Neural crest cell (in vitro differentiated cells): ENCODE measurements around the gene RAE1. TPM values are rescaled to one million over a fixed set of nuclear protein-coding genes. Genes with fewer than 3 reads are reported as not detected.
A peak's percentile ranks its signal among the peaks of the same experiment; 100 is the strongest.

Experiments
- DNase-seq: peaks from one replicate; pipeline ENCODE4 v3.0.0; 2021; ENCODE audit warnings: low read depth, mixed read lengths, low spot score
- H3K27ac Mint-ChIP-seq: one replicate; pipeline ENCODE4 v1.8.0; 2021; ENCODE audit warnings: mild to moderate bottlenecking, mixed read lengths; ENCODE audit not compliant: unreplicated experiment
- H3K27me3 Mint-ChIP-seq: 2 replicates; pipeline ENCODE4 v1.8.0; 2021; ENCODE audit warnings: low read depth, mild to moderate bottlenecking, mixed read lengths
- H3K36me3 Mint-ChIP-seq: 2 replicates; pipeline ENCODE4 v1.8.0; 2021; ENCODE audit warnings: low read depth, mild to moderate bottlenecking, mixed read lengths
- H3K4me1 Mint-ChIP-seq: 2 replicates; pipeline ENCODE4 v1.8.0; 2021; ENCODE audit warnings: mixed read lengths
- H3K4me3 Mint-ChIP-seq: one replicate; pipeline ENCODE4 v1.8.0; 2021; ENCODE audit warnings: mild to moderate bottlenecking, mixed read lengths
- H3K9me3 Mint-ChIP-seq: 2 replicates; pipeline ENCODE4 v1.8.0; 2021; ENCODE audit warnings: mixed read lengths
- total RNA-seq: library from RNA; stranded (reverse); gene quantifications from 2 replicates; pipeline ENCODE4 v1.2.1, GENCODE V29; 2021
- TF ChIP-seq, protein P1 (sequence below): fragments of 200-600 bp; sonication (generic); conservative IDR thresholded peaks from 2 replicates; pipeline ENCODE4 v1.5.0; 2021; ENCODE audit warnings: antibody characterized with exemption, mild to moderate bottlenecking

RAE1 gene
- total RNA-seq, 1 donor from 2014 or later: 57.0 TPM

DNA sequence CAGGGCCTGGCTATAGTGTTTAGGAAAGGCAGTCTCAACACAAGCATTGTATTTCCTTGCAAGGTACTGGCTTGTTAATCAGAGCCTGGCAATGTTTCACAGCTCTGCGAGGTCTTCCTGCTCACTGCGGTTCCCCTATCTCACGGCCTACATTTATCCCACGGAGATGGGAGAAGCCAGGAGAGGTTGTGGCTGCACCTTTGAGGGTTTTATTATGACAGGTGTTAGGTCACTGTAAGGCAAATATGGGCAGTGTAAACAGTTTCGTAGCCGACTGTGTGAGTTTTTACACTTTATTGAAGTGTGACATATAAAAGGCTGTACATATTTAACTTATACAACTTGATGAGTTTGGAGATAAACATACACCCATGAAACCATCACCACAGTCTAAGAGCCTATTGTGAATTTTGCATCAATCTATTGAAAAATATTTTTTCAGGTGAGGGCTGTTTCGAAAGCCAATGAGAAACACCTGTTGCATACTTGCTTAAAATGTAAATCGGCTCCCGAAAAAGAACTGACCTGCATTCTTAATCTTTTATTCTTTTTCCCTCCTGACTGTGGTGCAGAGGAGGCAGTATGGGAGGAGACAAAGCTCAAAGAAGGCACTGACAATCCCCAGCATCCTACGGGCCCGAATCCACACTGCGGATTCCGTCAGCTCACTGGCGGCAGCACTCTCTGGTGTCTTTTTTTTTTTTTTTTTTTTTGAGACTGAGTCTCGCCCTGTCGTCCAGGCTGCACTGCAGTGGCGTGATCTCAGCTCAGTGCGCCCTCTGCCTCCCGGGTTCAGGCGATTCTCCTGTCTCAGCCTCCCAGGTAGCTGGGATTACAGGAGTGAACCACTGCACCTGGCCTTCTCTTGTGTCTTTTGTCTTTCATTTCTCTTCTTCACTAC is 32.6 kb downstream of the RAE1 start:
- H3K27me3 Mint-ChIP-seq: no peaks in the 10 kb centered on the region
- TF ChIP-seq, protein P1, sequence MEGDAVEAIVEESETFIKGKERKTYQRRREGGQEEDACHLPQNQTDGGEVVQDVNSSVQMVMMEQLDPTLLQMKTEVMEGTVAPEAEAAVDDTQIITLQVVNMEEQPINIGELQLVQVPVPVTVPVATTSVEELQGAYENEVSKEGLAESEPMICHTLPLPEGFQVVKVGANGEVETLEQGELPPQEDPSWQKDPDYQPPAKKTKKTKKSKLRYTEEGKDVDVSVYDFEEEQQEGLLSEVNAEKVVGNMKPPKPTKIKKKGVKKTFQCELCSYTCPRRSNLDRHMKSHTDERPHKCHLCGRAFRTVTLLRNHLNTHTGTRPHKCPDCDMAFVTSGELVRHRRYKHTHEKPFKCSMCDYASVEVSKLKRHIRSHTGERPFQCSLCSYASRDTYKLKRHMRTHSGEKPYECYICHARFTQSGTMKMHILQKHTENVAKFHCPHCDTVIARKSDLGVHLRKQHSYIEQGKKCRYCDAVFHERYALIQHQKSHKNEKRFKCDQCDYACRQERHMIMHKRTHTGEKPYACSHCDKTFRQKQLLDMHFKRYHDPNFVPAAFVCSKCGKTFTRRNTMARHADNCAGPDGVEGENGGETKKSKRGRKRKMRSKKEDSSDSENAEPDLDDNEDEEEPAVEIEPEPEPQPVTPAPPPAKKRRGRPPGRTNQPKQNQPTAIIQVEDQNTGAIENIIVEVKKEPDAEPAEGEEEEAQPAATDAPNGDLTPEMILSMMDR: no peak
- H3K36me3 Mint-ChIP-seq: peaks cover 2% of the 10 kb centered on the region
- H3K4me1 Mint-ChIP-seq: peaks cover 2% of the 10 kb centered on the region
- H3K4me3 Mint-ChIP-seq: no peak overlapping the region
- DNase-seq: no peak
- H3K9me3 Mint-ChIP-seq: no peaks in the 10 kb centered on the region
- H3K27ac Mint-ChIP-seq: no peak overlapping the region

DNA sequence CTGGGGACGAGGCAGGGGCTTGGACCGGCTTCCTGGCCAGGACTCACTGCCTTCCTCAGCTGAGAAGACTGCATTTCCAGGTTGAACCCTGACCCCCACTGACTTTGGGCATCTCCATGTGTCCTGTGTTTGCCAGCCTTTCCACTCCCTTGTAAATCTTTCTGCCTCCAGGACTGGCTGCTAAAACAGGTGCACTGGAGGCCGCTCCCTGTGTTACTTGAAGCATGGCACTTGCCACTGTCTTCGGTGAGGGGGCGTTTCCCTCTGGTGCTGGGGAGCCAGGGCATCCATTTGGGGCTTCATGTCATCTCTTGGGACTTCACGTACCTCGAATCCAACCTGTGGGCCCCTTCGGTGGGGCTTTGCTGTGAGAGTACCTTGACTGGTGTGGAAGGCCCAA is 33.4 kb downstream of the RAE1 start:
- H3K36me3 Mint-ChIP-seq: peaks cover 2% of the 10 kb centered on the region
- H3K27ac Mint-ChIP-seq: no peak overlapping the region
- peaks cover 7% of the 10 kb centered on the region for H3K4me1 Mint-ChIP-seq
- H3K4me3 Mint-ChIP-seq: no peak overlapping the region
- TF ChIP-seq, protein P1: no peak
- H3K9me3 Mint-ChIP-seq: no peaks in the 10 kb centered on the region
- no peaks in the 10 kb centered on the region for H3K27me3 Mint-ChIP-seq
- no peak for DNase-seq

GRCh38 chr20:57384953-57385761 is 34.1 kb downstream of the RAE1 start:
- H3K4me3 Mint-ChIP-seq: no peak overlapping the region
- DNase-seq: no peak
- TF ChIP-seq, protein P1: no peak
- H3K27ac Mint-ChIP-seq: peak overlapping the region; percentile 94
- H3K9me3 Mint-ChIP-seq: no peaks in the 10 kb centered on the region
- no peaks in the 10 kb centered on the region for H3K36me3 Mint-ChIP-seq
- H3K27me3 Mint-ChIP-seq: peaks cover 2% of the 10 kb centered on the region
- H3K4me1 Mint-ChIP-seq: peaks cover 10% of the 10 kb centered on the region

DNA sequence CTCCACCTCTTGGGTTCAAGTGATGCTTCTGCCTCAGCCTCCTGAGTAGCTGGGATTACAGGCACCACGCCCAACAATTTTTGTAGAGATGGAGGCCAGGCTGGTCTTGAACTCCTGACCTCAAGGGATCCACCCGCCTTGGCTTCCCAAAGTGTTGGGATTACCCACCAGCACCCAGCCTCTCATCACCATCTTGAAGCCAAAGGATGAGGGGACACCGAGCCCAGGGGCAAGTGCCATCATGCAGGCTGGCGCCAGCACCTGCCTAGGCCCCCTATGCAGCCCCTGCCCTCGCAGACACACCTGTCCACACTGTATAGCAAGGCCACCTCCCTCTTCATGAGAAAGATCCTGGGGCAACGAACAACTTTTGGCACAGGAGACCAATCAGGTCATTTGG is 34.9 kb downstream of the RAE1 start:
- Mint-ChIP-seq H3K9me3 (no peaks in the 10 kb centered on the region), H3K27me3 (peaks cover 6% of the 10 kb centered on the region), H3K4me1 (peaks cover 14% of the 10 kb centered on the region), H3K36me3 (no peaks in the 10 kb centered on the region), H3K4me3 (no peak overlapping the region), H3K27ac (no peak overlapping the region)
- TF ChIP-seq, protein P1: no peak
- no peak for DNase-seq

DNA sequence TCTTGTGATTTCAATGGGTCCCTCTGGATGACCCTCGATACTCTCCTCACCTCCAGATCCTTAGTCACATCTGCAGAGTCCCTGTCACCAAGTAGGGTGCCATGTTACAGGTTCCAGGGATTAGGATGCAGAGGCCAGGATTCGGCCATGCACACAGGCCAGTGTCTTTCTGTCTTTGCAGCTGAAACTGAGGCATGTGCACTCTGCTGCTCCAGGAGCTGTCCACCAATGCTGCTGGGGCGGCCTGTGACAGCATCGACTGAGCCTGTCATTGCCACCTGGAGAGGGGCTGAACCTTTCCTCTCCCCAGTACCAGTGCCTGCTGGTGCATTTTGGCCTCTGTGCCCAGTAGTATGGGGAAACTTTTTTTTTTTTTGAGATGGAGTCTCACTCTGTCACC is 35.7 kb downstream of the RAE1 start:
- no peak for DNase-seq
- no peak overlapping the region for H3K4me3 Mint-ChIP-seq
- H3K27ac Mint-ChIP-seq: no peak overlapping the region

More for the DNA sequence above, 35.7 kb downstream of the RAE1 start:
- H3K27me3 Mint-ChIP-seq: peaks cover 6% of the 10 kb centered on the region
- TF ChIP-seq, protein P1: no peak
- no peaks in the 10 kb centered on the region for H3K9me3 Mint-ChIP-seq
- no peaks in the 10 kb centered on the region for H3K36me3 Mint-ChIP-seq
- peaks cover 16% of the 10 kb centered on the region for H3K4me1 Mint-ChIP-seq
